GM21367 (cell line): Measurements from ENCODE around the gene KRT20.

ENCODE experiments used
- ATAC-seq: cut with Tn5 transposase; IDR thresholded peaks from one replicate; pipeline ENCODE4 v1.9.1; 2021; ENCODE audit not compliant: unreplicated experiment

KRT20 gene

GRCh38 chr17:40854175-40854814, 30.7 kb downstream of the KRT20 start:
- ATAC-seq: no peak

- ATAC-seq: no peak
These were observed 32.7 kb downstream of the KRT20 start for GRCh38 chr17:40852364-40852763.

GRCh38 chr17:40850293-40850972, 34.6 kb downstream of the KRT20 start:
- no peak for ATAC-seq

- ATAC-seq: no peak
These were observed 35.3 kb downstream of the KRT20 start for GRCh38 chr17:40849723-40850122.

- ATAC-seq: no peak
These were observed 36.3 kb downstream of the KRT20 start for GRCh38 chr17:40848583-40849235.

- no peak for ATAC-seq
These were observed 38.4 kb downstream of the KRT20 start for GRCh38 chr17:40846515-40847144.

GRCh38 chr17:40844671-40845107, 40.4 kb downstream of the KRT20 start:
- no peak for ATAC-seq

GRCh38 chr17:40843242-40843641, 41.8 kb downstream of the KRT20 start:
- no peak for ATAC-seq

GRCh38 chr17:40841246-40841645, 43.8 kb downstream of the KRT20 start:
- no peak for ATAC-seq

GRCh38 chr17:40839194-40839593, 45.8 kb downstream of the KRT20 start:
- no peak for ATAC-seq

GRCh38 chr17:40836020-40836419, 49.0 kb downstream of the KRT20 start:
- ATAC-seq: no peak

- no peak for ATAC-seq
These were observed 51.2 kb downstream of the KRT20 start for GRCh38 chr17:40833882-40834281.

- ATAC-seq: no peak
These were observed 52.2 kb downstream of the KRT20 start for GRCh38 chr17:40832840-40833239.

GRCh38 chr17:40830085-40830776, 54.8 kb downstream of the KRT20 start:
- ATAC-seq: no peak

GRCh38 chr17:40828454-40829044, 56.5 kb downstream of the KRT20 start:
- no peak for ATAC-seq

- no peak for ATAC-seq
These were observed 57.1 kb downstream of the KRT20 start for GRCh38 chr17:40827746-40828453.
